Right hindlimb (tissue), 1 donor: ENCODE data around the gene IFT22.
"Not testable (repeated sequence)": the region's sequence is repeated elsewhere in the genome, so short reads cannot be mapped to it uniquely, and the experiment has no call there.

Source experiments
- DNase-seq: peaks from one replicate; pipeline ENCODE4 v3.0.0-alpha.2; 2018

IFT22 gene

GRCh38 chr7:101308245-101309085, 13.1 kb downstream of the IFT22 start:
- no peak for DNase-seq

DNA sequence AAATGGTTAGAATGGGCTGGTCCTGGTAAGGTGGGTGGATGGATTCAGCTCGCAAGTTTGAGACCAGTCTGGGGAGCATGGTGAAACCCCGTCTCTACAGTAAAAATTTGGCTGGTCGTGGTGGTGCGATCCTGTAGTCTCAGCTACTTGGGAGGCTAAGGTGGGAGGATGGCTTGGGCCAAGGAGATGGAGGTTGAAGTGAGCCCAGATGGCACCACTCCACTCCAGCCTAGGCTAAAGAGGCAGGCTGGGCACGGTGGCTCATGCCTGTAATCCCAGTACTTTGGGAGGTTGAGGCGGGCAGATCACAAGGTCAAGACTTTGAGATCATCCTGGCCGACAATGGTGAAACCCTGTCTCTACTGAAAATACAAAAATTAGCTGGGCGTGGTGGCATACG, 15.3 kb downstream of the IFT22 start:
- DNase-seq = no peak

GRCh38 chr7:101303102-101303701, 18.4 kb downstream of the IFT22 start:
- no peak for DNase-seq

- no peak for DNase-seq
These were observed 18.9 kb downstream of the IFT22 start for GRCh38 chr7:101302641-101303101.

GRCh38 chr7:101300465-101301376, 20.9 kb downstream of the IFT22 start:
- DNase-seq = no peak

- DNase-seq = no peak
These were observed 21.8 kb downstream of the IFT22 start for GRCh38 chr7:101299511-101300464.

DNA sequence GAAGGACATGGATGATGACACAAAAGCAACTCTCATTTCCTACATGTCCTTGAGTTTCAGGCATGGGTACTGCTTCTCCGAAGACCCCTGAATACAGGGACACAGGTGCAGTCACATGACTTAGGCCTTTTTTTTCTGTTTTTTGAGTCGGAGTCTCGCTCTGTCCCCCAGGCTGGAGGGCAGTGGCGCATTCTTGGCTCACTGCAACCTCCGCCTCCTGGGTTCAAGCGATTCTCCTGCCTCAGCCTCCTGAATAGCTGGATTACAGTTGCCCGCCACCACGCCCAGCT, 26.8 kb downstream of the IFT22 start:
- DNase-seq = no peak

DNA sequence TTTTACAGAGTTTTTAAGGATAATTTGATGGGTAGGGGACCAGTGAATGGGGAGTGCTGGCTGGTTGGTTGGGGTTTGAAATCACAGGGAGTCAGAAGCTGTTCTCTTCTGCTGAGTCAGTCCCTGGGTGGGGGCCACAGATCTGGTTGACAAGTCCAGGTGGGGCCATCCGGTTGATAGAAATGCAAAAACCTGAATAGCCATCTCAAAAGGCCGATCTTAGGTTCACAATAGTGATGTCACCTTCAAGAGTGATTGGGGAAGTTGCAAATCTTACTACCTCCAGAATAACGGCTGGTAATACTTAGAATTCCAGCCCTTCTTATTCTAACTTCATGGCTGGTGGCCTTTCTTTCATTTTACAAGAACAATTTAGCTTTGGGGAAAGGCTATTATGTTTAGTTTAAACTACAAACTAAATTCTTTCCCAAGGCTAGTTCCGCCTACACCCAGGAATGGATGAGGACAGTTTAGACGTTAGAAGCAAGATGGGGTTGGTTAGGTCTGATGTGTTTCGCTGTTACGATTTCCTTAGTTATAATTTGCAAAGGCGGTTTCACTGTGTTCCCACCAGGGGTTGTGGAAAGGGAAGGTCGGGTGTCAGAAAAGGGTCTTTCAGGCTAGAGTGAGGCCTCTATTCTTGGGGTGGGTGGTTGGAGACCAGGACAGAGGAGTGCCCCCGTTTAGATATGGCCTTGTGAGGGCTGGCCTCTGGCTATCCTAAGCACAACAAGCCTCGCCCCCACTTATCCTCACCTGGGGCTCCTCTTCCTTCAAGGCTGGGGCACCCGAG, 27.4 kb downstream of the IFT22 start:
- no peak for DNase-seq

DNA sequence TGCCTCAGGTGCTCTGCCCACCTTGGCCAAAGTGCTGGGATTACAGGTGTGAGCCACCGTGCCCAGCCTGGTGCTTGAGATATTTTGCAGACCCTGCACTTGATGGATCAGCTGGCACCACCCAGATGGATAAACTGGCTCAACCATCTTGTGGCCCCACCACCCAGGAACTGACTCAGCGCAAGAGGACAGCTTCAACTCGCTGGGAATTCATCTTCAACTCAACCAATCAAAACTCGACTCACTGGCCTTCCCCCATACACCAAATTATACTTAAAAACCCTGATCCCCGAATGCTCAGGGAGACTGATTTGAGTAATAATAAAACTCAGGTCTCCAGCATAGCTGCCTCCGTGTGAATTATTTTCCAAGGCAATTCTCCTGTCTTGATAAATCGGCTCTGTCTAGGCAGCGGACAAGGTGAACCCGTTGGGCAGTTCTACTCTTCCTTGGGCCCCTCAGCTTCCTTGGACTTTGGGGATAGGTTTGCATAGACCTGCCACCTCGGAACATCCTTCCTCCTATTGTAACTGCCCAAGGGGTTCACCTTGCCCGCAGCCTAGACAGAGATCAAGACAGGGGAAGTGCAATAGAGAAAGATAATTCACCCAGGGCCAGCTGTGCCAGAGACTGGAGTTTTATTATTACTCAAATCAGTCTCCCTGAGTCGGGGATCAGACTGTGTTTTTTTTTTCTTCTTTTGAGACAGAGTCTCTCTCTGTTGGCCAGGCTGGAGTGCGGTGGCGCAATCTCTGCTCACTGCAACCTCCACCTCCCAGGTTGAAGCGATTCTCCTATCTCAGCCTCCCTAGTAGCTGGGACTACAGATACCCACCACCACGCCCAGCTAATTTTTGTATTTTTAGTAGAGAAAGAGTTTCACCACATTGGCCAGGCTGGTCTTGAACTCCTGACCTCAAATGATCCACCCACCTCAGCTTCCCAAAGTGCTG, 28.3 kb downstream of the IFT22 start:
- DNase-seq = not testable (repeated sequence)

- not testable (repeated sequence) for DNase-seq
These were observed 29.0 kb downstream of the IFT22 start for GRCh38 chr7:101292566-101292965.

DNA sequence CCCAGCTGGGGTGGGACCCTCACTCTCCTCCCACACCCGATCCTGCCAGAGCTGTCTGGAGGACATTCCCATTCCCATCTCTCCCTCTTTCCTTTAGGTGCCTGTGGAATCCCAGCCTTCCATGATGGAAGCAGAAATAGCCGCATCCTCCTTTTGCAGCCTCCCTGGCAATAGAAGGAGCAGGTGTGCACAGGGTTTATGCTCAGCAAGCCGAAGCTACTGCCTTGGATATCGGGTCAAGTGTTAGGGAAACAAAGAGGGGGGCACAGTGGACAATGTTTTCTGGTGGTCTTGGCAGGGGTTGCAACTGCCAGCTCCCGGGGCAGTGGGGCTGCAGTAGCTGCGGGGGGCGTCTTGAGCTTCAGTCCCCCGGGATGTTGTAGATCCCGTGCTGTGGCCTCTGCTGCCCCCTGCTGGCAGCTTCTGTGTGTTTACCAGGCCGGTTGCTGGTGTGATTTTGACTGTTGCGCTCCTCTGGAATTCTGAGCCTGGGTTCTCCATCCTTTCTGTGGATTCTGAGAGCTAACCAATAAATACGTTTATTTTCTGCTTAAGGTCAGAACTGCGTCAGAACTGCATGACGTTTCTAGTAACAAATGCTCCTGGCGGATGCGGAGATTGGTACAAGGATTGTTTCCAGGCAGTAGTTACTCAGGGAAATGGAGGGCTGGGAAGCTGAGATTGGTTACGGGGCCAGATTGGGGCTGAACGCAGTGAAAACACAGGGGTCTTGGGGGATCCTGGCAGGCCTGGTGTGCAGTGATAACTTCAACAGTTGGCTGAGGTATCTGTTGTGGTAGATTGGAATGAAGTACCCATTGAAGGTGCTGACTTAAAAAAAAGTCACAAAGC, 31.2 kb downstream of the IFT22 start:
- peak; percentile 35 for DNase-seq

DNA sequence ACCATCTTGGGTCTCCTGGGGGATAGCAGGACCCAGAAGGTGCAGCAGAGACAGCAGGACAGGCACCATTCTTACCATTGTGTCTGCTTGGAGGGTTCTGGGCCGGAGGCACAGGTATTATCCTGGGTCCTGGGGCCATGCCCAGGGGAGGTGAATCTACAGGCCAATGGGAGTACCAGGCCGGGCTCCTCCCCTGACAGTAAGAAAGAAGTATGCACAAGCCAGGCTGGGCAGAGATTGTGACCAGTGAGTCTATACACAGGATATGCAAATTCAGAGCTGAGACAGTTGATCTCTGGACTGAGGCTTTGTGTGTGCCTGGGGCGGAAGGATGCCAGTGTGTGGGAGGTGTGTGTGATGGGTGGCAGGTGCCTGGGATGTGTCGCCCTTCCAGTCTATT, 31.9 kb downstream of the IFT22 start:
- not testable (repeated sequence) for DNase-seq

DNA sequence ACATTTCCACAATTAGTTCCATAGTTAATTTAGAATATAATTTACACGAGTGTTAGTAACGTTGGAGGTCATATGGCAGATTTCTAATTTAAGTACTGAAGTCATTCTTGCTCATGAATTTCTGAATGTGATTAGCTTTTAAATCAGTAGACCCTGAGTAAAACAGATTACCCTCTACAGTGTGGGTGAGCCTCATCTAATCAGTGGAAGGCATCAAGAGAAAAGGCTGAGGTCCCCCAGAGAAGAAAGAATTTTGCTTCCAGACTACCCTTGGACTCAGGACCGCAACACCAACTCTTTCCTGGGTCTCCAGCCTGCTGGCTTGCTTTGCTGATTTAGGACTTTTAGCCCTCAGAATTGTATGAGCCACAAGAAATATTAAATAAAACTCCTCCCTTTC, 33.2 kb downstream of the IFT22 start:
- no peak for DNase-seq

- DNase-seq = no peak
These were observed 34.6 kb downstream of the IFT22 start for GRCh38 chr7:101287032-101287431.

DNA sequence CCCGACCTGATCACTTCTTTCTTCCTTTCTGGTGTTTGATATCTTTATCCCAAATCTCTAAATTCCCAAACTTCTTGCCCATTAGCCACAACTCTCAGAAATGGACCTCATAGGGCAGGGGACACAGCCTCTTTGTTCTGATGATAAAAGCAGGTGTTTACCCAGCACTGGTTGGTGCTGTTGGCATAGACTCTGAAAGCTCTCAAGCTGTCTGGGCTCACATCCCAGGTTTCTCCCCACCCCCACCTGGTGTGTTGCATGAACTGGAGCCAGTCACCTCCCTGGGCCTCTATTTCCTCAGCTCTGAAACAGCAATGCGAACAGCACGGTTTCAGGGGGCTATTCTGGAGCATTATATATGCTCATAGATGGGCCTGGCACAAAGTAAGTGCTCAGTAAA, 35.7 kb downstream of the IFT22 start:
- not testable (repeated sequence) for DNase-seq

GRCh38 chr7:101285171-101285570, 36.4 kb downstream of the IFT22 start:
- DNase-seq = no peak

- not testable (repeated sequence) for DNase-seq
These were observed 40.7 kb downstream of the IFT22 start for GRCh38 chr7:101280912-101281311.

DNA sequence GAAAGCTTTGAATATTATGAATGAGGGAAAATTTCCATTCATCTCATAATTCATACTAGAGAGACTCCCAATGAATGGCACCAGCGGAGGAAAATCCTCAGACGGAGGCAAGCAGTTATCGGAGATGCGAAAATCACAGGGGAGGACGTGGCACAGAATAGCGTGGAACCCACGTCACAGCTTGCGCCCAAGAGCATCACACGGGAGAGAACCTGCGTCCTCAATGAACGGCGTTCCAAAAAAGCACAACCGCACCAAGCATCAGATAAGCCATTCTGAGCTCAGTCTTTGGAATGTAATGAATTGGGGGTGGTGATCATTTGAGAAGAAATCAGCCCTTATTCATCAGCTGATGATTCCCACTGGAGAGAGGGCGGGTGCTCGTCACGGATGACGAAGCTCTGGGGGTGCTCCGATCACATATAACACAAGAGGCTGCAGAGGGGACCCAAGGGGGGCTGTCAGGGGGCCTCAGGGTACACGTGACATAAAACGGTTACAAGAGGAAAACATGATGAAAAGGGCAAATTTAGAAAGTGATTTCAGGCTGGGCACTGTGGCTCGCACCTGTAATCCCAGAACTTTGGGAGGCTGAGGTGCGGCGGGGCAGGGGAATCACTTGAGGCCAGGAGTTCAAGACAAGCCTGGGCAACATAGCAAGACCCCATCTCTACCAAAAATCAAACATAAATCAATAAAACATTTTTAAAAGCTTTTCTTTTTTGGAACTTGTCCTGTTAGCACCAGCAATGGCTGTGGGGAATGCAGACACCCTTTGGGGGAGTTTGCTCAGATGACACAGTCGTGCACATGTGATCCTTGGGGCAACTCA, 42.9 kb downstream of the IFT22 start:
- DNase-seq = no peak
